HepG2 (cell line): ENCODE measurements around the gene STK38L. TPM values are rescaled to one million over a fixed set of nuclear protein-coding genes. Genes with fewer than 3 reads are reported as not detected.

Experiments used
- ATAC-seq: fragments of 200-7000 bp; cut with Tn5 transposase; 3 replicates; pipeline ENCODE4 v1.9.1; 2020; ENCODE audit warnings: mild to moderate bottlenecking, moderate library complexity
- BruUV-seq: library from RNA; stranded (reverse); fragments of 400-500 nt; replicated peaks from 2 replicates; lab custom pipeline; 2021; lab: Mats Ljungman, UMichigan
- CTCF ChIA-PET: fragments of 300-600 bp; formaldehyde crosslinking; extraction: SDS; loops from one replicate; lab custom pipeline; 2021; ENCODE audit warnings: low total read pairs, inconsistent platforms, low intra/inter-chr PET ratio; lab: Yijun Ruan, JAX
- POLR2A ChIA-PET: fragments of 350-600 bp; sonication (Branson Sonifier 250); formaldehyde crosslinking; loops from one replicate; lab custom pipeline; 2020; ENCODE audit warnings: antibody characterized with exemption, inconsistent platforms; lab: Yijun Ruan, JAX
- DNase-seq: peaks from one replicate; pipeline ENCODE4 v3.0.0-alpha.2; 2015; ENCODE audit warnings: low spot score
- FAIRE-seq: peaks from 3 replicates; lab custom pipeline; 2011; peaks lifted over from hg19 to GRCh38; lab: Jason Lieb, UNC
- H2AFZ ChIP-seq: one replicate; pipeline ENCODE4 v1.6.1; 2011; ENCODE audit warnings: low read length, inconsistent platforms
- H3K27ac ChIP-seq: fragments of 300-600 bp; 3 replicates; pipeline ENCODE4 v1.8.0; 2011; ENCODE audit warnings: mixed run types, mild to moderate bottlenecking, mixed read lengths, low read length, inconsistent platforms; ENCODE audit not compliant: insufficient read depth; ENCODE audit errors: extremely low read length
- H3K27me3 ChIP-seq, 2 experiments: fragments of 200-600 bp in 1 of 2; 2 replicates in 1 of 2; 3 replicates in 1 of 2; pipeline versions ENCODE4 v1.6.0 to v1.8.0; 2011; ENCODE audit warnings: low read length in 2 of 2, mild to moderate bottlenecking in 2 of 2, moderate library complexity in 2 of 2, inconsistent platforms in 1 of 2; ENCODE audit not compliant: insufficient read depth in 2 of 2, control insufficient read depth in 1 of 2
- H3K36me3 ChIP-seq, 2 experiments: fragments of 200-600 bp in 1 of 2; replicated peaks in 1 of 2; 2 replicates in 1 of 2; 3 replicates in 1 of 2; pipeline versions ENCODE4 v1.5.1 to v1.8.0; 2011; ENCODE audit warnings: low read length in 2 of 2, inconsistent platforms in 1 of 2; ENCODE audit not compliant: insufficient read depth in 2 of 2, control insufficient read depth in 1 of 2
- H3K4me1 ChIP-seq: 2 replicates; pipeline ENCODE4 v1.5.1; 2012; ENCODE audit warnings: low read length, inconsistent platforms; ENCODE audit not compliant: insufficient read depth
- H3K4me2 ChIP-seq: 2 replicates; pipeline ENCODE4 v1.6.0; 2011; ENCODE audit warnings: low read depth, low read length, inconsistent platforms
- H3K4me3 ChIP-seq, 3 experiments: fragments of 200-600 bp in 1 of 3; sonication (generic), shearing (Covaris generic) in 1 of 3; replicated peaks in 1 of 3; 2 replicates each; pipeline ENCODE4 v1.5.1; 2011 to 2016; ENCODE audit warnings: low read length in 3 of 3, inconsistent platforms in 2 of 3, low read depth in 2 of 3, mild to moderate bottlenecking in 2 of 3, control low read depth in 1 of 3, mixed read lengths in 1 of 3; ENCODE audit not compliant: insufficient read depth in 1 of 3
- H3K79me2 ChIP-seq: one replicate; pipeline ENCODE4 v1.6.1; 2011; ENCODE audit warnings: low read length, inconsistent platforms; ENCODE audit not compliant: insufficient read depth
- H3K9ac ChIP-seq: 2 replicates; pipeline ENCODE4 v1.6.0; 2011; ENCODE audit warnings: mild to moderate bottlenecking, low read depth, low read length, inconsistent platforms; ENCODE audit not compliant: insufficient read depth
- H3K9me3 ChIP-seq: 2 replicates; pipeline ENCODE4 v1.5.1; 2012; ENCODE audit warnings: mild to moderate bottlenecking, low read length
- H4K20me1 ChIP-seq: 2 replicates; pipeline ENCODE4 v1.6.0; 2011; ENCODE audit warnings: inconsistent platforms, mild to moderate bottlenecking, low read length, moderate library complexity; ENCODE audit not compliant: insufficient read depth
- ASH2L ChIP-seq: fragments of 300-600, 200-600 bp; sonication (generic); IDR thresholded peaks from 2 replicates; pipeline ENCODE4 v1.7.0; 2017; ENCODE audit warnings: low read depth, mild to moderate bottlenecking, moderate library complexity, mixed read lengths, low read length; ENCODE audit not compliant: insufficient read length
- BCL6 ChIP-seq: IDR thresholded peaks from 2 replicates; pipeline ENCODE4 v1.6.1; 2016; ENCODE audit warnings: missing genetic modification reagents, missing compliant biosample characterization
- EP300 ChIP-seq, 3 experiments: sonication (generic) in 1 of 3; formaldehyde crosslinking in 1 of 3; IDR thresholded peaks; 2 replicates each; pipeline versions ENCODE4 v1.5.1 to v1.6.1; 2011 to 2020; ENCODE audit warnings: low read depth in 2 of 3, low read length in 2 of 3, borderline replicate concordance in 1 of 3, improper control_type of control experiment in 1 of 3, mild to moderate bottlenecking in 1 of 3, missing genetic modification reagents in 1 of 3, moderate library complexity in 1 of 3
- ONECUT2 ChIP-seq: sonication (generic); formaldehyde crosslinking; IDR thresholded peaks from 2 replicates; pipeline ENCODE4 v1.4.0; 2020; ENCODE audit warnings: missing genetic modification reagents
- SNAPC2 ChIP-seq: sonication (generic); formaldehyde crosslinking; IDR thresholded peaks from 2 replicates; pipeline ENCODE4 v1.8.1; 2022; ENCODE audit warnings: mild to moderate bottlenecking, missing genetic modification reagents
- ZFP36 ChIP-seq: fragments of 150-350 bp; IDR thresholded peaks from 2 replicates; pipeline ENCODE4 v1.6.1; 2018; ENCODE audit warnings: borderline replicate concordance, low read length, low read depth; ENCODE audit not compliant: partially characterized antibody
- ZMYM2 ChIP-seq: sonication (generic); formaldehyde crosslinking; IDR thresholded peaks from 2 replicates; pipeline ENCODE4 v1.8.0; 2022; ENCODE audit warnings: mild to moderate bottlenecking, missing genetic modification reagents
- ZMYM4 ChIP-seq: sonication (generic); formaldehyde crosslinking; IDR thresholded peaks from 2 replicates; pipeline ENCODE4 v1.8.1; 2023; ENCODE audit warnings: mild to moderate bottlenecking, missing genetic modification reagents
- ZNF441 ChIP-seq: sonication (generic); formaldehyde crosslinking; IDR thresholded peaks from 2 replicates; pipeline ENCODE4 v1.7.0; 2021; ENCODE audit warnings: missing genetic modification reagents, borderline replicate concordance
- WGBS: methylation state at CpG from one replicate; pipeline ENCODE4 v1.1.6; 2017; ENCODE audit warnings: low lambda C conversion rate; 5-methylcytosine and 5-hydroxymethylcytosine counted together
- in situ Hi-C: cut with HindIII; loops from 2 replicates; pipeline ENCODE4 v1.10.0; 2017; ENCODE audit warnings: low pct_unique_long_range_greater_than_20kb; ENCODE audit not compliant: extremely low pct_ligation_motif_present
- intact Hi-C: fragments of 100-400 bp; cut with micrococcal nuclease; formaldehyde crosslinking; loops from one replicate; pipeline ENCODE4 v1.10.0; 2022; ENCODE audit not compliant: unreplicated experiment
- polyA plus RNA-seq, 8 experiments: library from polyadenylated mRNA; depleted of rRNA in 3 of 8; stranded (reverse) in 7 of 8; unstranded in 1 of 8; fragments of >200 nt; fragmentation: Illumina TruSeq in 4 of 8; extraction: Trizol in 4 of 8; gene quantifications; 2 replicates each; pipeline versions ENCODE4 v1.2.1 to v1.2.3, GENCODE V29; 2011 to 2016; ENCODE audit warnings: low read depth in 4 of 8, missing spikeins in 1 of 8, mixed read lengths in 1 of 8; ENCODE audit not compliant: insufficient read depth in 1 of 8
- total RNA-seq, 5 experiments: library from RNA; depleted of rRNA; stranded (reverse); fragments of >200 nt; fragmentation: Illumina TruSeq; extraction: Trizol; gene quantifications; 2 replicates each; pipeline ENCODE4 v1.2.3, GENCODE V29; 2016; ENCODE audit warnings: low read depth in 1 of 5
- TF ChIP-seq, protein P1 (sequence below): sonication (generic); formaldehyde crosslinking; IDR thresholded peaks from 2 replicates; pipeline ENCODE4 v1.4.0; 2020; ENCODE audit warnings: mild to moderate bottlenecking, missing genetic modification reagents, borderline replicate concordance
- TF ChIP-seq, protein P2 (sequence below): sonication (generic); formaldehyde crosslinking; IDR thresholded peaks from 2 replicates; pipeline ENCODE4 v1.4.0; 2020; ENCODE audit warnings: mild to moderate bottlenecking, missing genetic modification reagents

Gene STK38L
- total and polyA plus RNA-seq, 2 of the 13 experiments (the other 11 are each of a cell fraction or from before 2014, with no cell fraction given) = 6.1 to 26.4 TPM

DNA sequence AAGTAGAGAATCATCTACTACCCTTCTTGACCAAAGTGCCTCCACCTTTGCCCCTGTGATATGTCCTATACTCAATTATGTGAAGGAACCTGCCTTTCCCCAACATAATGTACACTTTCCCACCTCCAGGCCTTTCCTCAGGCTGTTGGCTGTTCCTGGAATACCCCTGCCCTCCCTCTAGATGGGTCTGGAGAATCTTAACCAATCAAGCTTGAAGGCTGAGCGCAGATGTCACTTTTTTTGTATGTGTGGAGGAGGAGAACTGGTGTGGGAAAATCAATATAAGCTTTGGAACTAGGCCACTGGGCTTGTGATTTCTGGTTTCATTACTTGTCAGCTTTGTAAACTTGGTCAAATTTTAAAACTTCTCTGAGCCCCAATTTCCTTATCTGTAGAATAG lies 93.3 kb downstream of the STK38L start:
- WGBS = 67% methylated on average over 1 of the region's 1 CpG
- Histone ChIP-seq H3K9me3 (no peaks in the 10 kb centered on the region), H4K20me1 (no peaks in the 10 kb centered on the region; the same call in 1 of the 2 replicates), H3K36me3 (no peaks in the 10 kb centered on the region), H3K27me3 (no peaks in the 10 kb centered on the region; a peak in 1 of 5 replicates), H3K27ac (no peak overlapping the region), H3K9ac (no peak overlapping the region), H3K4me1 (peaks cover 38% of the 10 kb centered on the region), H3K4me3 (no peak overlapping the region), H3K79me2 (peaks cover 16% of the 10 kb centered on the region), H3K4me2 (no peak overlapping the region; the same call in 1 of the 2 replicates), H2AFZ (peak overlapping the region; percentile 54)
- in situ Hi-C loops = no loop called here
- BruUV-seq = no TSS peak
- FAIRE-seq (no peak), ATAC-seq (no peak), DNase-seq (peak; percentile 34)
- CTCF ChIA-PET = no interaction called here
- POLR2A ChIA-PET = no interaction called here
- TF ChIP-seq ZFP36 (no peak), ZMYM2 (CRISPR knock-in tag) (no peak), EP300 (IDR thresholded peaks at IDR 0.05; ENCODE audit: low read depth in 2 of 2, low read length in 2 of 2) (peak in 1 of 2 experiments; percentile 75; a peak in 1 of 4 replicates), EP300 (CRISPR knock-in tag; IDR thresholded peaks at IDR 0.05; ENCODE audit: borderline replicate concordance) (no peak), ONECUT2 (CRISPR knock-in tag) (0 out of 2 replicates have a peak, but pooled peaks have one; percentile 40), ZMYM4 (CRISPR knock-in tag) (peak; percentile 26; the same call in 1 of the 2 replicates), BCL6 (CRISPR knock-in tag) (peak; percentile 66), ASH2L (peak; percentile 11)
- intact Hi-C loops = no loop called here

DNA sequence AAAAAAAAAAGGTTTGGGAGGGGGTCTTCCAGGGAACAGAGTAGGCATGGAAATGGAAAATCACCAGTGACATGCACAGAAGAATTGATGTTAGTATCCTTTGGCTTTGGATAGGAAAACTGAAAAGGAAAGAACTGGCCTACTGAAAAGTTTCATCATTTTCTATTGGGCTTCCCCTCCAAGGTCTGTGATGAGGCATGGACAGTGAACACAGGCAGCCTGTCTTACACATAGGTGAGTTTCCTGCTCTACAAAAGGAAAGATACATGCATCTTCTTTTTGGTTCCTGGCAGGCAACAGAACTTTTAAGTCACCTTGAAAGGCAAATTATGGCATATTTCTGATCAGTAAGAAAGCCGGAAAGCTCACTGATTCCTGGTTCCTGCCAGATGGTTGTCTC lies 94.4 kb downstream of the STK38L start:
- no peak for ATAC-seq
- H3K4me2 ChIP-seq = no peak overlapping the region
- H2AFZ ChIP-seq = no peak overlapping the region
- no peaks in the 10 kb centered on the region; the same call in 1 of the 2 replicates for H4K20me1 ChIP-seq
- no peak for DNase-seq
- peaks cover 22% of the 10 kb centered on the region for H3K79me2 ChIP-seq
- ChIA-PET CTCF (no interaction called here), POLR2A (no interaction called here)
- H3K4me1 ChIP-seq = peaks cover 36% of the 10 kb centered on the region
- no peak overlapping the region for H3K4me3 ChIP-seq
- H3K27me3 ChIP-seq = no peaks in the 10 kb centered on the region; a peak in 1 of 5 replicates
- no peak overlapping the region for H3K9ac ChIP-seq
- H3K36me3 ChIP-seq = no peaks in the 10 kb centered on the region
- BruUV-seq = no TSS peak
- TF ChIP-seq SNAPC2 (CRISPR knock-in tag) (no peak), ZNF441 (CRISPR knock-in tag) (no peak)
- TF ChIP-seq, protein P1, sequence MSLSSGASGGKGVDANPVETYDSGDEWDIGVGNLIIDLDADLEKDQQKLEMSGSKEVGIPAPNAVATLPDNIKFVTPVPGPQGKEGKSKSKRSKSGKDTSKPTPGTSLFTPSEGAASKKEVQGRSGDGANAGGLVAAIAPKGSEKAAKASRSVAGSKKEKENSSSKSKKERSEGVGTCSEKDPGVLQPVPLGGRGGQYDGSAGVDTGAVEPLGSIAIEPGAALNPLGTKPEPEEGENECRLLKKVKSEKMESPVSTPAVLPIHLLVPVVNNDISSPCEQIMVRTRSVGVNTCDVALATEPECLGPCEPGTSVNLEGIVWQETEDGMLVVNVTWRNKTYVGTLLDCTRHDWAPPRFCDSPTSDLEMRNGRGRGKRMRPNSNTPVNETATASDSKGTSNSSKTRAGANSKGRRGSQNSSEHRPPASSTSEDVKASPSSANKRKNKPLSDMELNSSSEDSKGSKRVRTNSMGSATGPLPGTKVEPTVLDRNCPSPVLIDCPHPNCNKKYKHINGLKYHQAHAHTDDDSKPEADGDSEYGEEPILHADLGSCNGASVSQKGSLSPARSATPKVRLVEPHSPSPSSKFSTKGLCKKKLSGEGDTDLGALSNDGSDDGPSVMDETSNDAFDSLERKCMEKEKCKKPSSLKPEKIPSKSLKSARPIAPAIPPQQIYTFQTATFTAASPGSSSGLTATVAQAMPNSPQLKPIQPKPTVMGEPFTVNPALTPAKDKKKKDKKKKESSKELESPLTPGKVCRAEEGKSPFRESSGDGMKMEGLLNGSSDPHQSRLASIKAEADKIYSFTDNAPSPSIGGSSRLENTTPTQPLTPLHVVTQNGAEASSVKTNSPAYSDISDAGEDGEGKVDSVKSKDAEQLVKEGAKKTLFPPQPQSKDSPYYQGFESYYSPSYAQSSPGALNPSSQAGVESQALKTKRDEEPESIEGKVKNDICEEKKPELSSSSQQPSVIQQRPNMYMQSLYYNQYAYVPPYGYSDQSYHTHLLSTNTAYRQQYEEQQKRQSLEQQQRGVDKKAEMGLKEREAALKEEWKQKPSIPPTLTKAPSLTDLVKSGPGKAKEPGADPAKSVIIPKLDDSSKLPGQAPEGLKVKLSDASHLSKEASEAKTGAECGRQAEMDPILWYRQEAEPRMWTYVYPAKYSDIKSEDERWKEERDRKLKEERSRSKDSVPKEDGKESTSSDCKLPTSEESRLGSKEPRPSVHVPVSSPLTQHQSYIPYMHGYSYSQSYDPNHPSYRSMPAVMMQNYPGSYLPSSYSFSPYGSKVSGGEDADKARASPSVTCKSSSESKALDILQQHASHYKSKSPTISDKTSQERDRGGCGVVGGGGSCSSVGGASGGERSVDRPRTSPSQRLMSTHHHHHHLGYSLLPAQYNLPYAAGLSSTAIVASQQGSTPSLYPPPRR (CRISPR knock-in tag) = no peak
- TF ChIP-seq, protein P2, sequence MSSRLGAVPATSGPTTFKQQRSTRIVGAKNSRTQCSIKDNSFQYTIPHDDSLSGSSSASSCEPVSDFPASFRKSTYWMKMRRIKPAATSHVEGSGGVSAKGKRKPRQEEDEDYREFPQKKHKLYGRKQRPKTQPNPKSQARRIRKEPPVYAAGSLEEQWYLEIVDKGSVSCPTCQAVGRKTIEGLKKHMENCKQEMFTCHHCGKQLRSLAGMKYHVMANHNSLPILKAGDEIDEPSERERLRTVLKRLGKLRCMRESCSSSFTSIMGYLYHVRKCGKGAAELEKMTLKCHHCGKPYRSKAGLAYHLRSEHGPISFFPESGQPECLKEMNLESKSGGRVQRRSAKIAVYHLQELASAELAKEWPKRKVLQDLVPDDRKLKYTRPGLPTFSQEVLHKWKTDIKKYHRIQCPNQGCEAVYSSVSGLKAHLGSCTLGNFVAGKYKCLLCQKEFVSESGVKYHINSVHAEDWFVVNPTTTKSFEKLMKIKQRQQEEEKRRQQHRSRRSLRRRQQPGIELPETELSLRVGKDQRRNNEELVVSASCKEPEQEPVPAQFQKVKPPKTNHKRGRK (CRISPR knock-in tag) = no peak
- 95% methylated on average over 1 of the region's 1 CpG for WGBS
- no peak overlapping the region for H3K27ac ChIP-seq
- H3K9me3 ChIP-seq = no peaks in the 10 kb centered on the region
- intact Hi-C loops = no loop called here
- no peak for FAIRE-seq
- in situ Hi-C loops = no loop called here
